Measurements from ENCODE around the gene FNBP1. TPM values are rescaled to one million over a fixed set of nuclear protein-coding genes. Genes with fewer than 3 reads are reported as not detected.

Gene FNBP1
- total RNA-seq, 1 experiment from 2014 or later, result 43.6 TPM

GRCh38 chr9:129909851-129910250 lies 133.1 kb downstream of the FNBP1 start:
- peaks cover 18% of the 10 kb centered on the region for H3K36me3 Mint-ChIP-seq
- H3K27me3 Mint-ChIP-seq (ENCODE audit: low read depth), result no peaks in the 10 kb centered on the region
- TF ChIP-seq FOXK1 (CRISPR knock-in tag; IDR thresholded peaks at IDR 0.05) (no peak), ZNF425 (CRISPR knock-in tag; conservative IDR thresholded peaks at IDR 0.05) (no peak), NFATC4 (CRISPR knock-in tag; IDR thresholded peaks at IDR 0.05) (no peak), FOXP1 (CRISPR knock-in tag; IDR thresholded peaks at IDR 0.05; ENCODE audit: borderline replicate concordance) (no peak), ZNF317 (CRISPR knock-in tag; IDR thresholded peaks at IDR 0.05; ENCODE audit: borderline replicate concordance, low read depth) (no peak), MYBL2 (CRISPR knock-in tag; IDR thresholded peaks at IDR 0.05) (no peak), USF2 (CRISPR knock-in tag; IDR thresholded peaks at IDR 0.05) (no peak), AR (CRISPR knock-in tag; IDR thresholded peaks at IDR 0.05) (no peak), SMAD3 (CRISPR knock-in tag; IDR thresholded peaks at IDR 0.05; ENCODE audit: borderline replicate concordance) (no peak)
- DNase-seq (ENCODE audit: low spot score) (no peak), ATAC-seq (no peak)
- peaks cover 9% of the 10 kb centered on the region; the same call in 1 of the 2 replicates for H3K9me3 Mint-ChIP-seq
- peaks cover 22% of the 10 kb centered on the region for H3K4me1 Mint-ChIP-seq
- CTCF ChIA-PET, result no interaction called here
- no peak overlapping the region for H3K4me3 Mint-ChIP-seq
- POLR2A ChIA-PET, result no interaction called here
- H3K27ac Mint-ChIP-seq, result peak overlapping the region; percentile 87; the same call in 1 of the 2 replicates

- DNase-seq (ENCODE audit: low spot score), result peak; percentile 24
- CTCF ChIA-PET, result interaction anchor here (0.6 kb wide), 1 partner anchor 19 kb away, joined by 4 read pairs; no protein-coding TSS in a partner anchor
- 0 out of 2 replicates have a peak overlapping the region, but pooled peaks have one; percentile 1 for H3K4me3 Mint-ChIP-seq
- H3K36me3 Mint-ChIP-seq, result peaks cover 18% of the 10 kb centered on the region
- POLR2A ChIA-PET, result no interaction called here
- ATAC-seq, result peak; percentile 77
- H3K27me3 Mint-ChIP-seq (ENCODE audit: low read depth), result no peaks in the 10 kb centered on the region
- H3K27ac Mint-ChIP-seq, result peak overlapping the region; percentile 87
- peaks cover 29% of the 10 kb centered on the region for H3K4me1 Mint-ChIP-seq
- peaks cover 9% of the 10 kb centered on the region; the same call in 1 of the 2 replicates for H3K9me3 Mint-ChIP-seq
- TF ChIP-seq OVOL2 (CRISPR knock-in tag; IDR thresholded peaks at IDR 0.05; ENCODE audit: borderline replicate concordance) (no peak), JAZF1 (CRISPR knock-in tag; IDR thresholded peaks at IDR 0.05) (no peak), ZNF281 (CRISPR knock-in tag; IDR thresholded peaks at IDR 0.05) (no peak), CREM (CRISPR knock-in tag; IDR thresholded peaks at IDR 0.05) (no peak), IRF1 (CRISPR knock-in tag; IDR thresholded peaks at IDR 0.05) (no peak), USF2 (CRISPR knock-in tag; IDR thresholded peaks at IDR 0.05) (no peak), ESRRA (CRISPR knock-in tag; IDR thresholded peaks at IDR 0.05; ENCODE audit: borderline replicate concordance) (no peak), PREB (CRISPR knock-in tag; IDR thresholded peaks at IDR 0.05; ENCODE audit: borderline replicate concordance) (no peak), ATF2 (CRISPR knock-in tag; IDR thresholded peaks at IDR 0.05; ENCODE audit: borderline replicate concordance, low read depth) (no peak), AR (CRISPR knock-in tag; IDR thresholded peaks at IDR 0.05) (no peak)
Measured at GRCh38 chr9:129908906-129909305, 134.1 kb downstream of the FNBP1 start.
